Measurements from ENCODE around the gene TEAD1.

The TEAD1 gene

GRCh38 chr11:12686246-12687060, 12.2 kb downstream of the TEAD1 start:
- peak; percentile 68 for DNase-seq (ENCODE audit: low spot score)

DNA sequence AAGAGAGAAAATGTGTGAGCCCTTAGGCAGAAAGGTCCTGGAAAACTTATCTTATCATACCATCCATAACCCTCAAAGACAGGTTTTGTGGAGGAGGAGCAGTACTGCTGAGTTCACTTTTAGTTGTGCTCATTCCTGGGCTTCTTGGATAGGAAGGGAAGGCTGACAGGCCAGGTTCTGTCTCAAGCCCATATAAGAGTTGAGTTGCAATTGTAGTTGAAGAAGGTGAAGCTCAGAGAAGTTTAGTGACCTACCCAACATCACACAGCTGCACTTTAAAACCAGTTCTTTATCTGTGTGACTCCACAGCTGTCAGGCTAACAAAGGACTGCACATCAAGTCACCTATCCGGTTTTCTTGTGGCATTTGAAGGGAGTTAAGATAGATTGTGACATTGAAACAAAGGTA, 13.0 kb downstream of the TEAD1 start:
- no peak for DNase-seq (ENCODE audit: low spot score)

DNA sequence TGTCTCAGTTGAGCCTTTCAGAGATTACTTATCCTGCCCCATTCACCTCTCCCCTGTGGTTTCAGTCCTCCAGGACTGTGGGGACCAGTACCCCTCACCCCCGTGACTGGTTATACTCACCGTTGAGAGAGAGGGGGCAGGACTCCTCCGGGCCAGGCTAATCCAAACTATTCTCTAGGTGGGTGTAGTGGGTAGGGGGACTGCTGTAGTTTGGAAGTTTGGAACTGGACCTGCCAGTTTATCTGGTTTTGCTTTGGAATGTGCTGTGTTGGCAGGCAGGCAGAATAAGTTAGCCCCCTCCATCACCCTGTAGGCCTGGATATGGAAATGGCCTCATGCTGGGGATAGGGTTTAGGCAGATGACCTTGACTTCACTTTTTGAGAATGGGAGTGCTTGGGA, 13.5 kb downstream of the TEAD1 start:
- DNase-seq (ENCODE audit: low spot score), result no peak

- peak; percentile 86 for DNase-seq (ENCODE audit: low spot score)
These were observed 15.0 kb downstream of the TEAD1 start for GRCh38 chr11:12689029-12689755.

DNA sequence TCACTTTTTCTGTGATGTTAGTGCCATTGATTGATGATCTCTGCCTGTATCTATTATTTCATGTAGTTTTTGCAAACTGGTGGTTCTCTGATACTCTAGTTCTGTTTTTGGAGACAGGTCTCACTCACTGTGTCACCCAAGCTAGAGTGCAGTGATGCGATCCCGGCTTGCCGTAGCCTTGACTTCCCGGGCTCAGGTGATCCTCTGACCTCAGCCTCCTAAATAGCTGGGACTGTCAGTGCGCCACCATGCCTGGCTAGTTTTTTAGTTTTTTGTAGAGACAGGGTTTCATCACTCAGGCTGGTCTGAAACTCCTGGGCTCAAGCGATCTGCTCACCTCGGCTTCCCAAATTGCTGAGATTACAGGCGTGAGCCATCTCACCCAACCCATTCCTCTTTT, 16.4 kb downstream of the TEAD1 start:
- DNase-seq (ENCODE audit: low spot score), result no peak

- no peak for DNase-seq (ENCODE audit: low spot score)
These were observed 17.3 kb downstream of the TEAD1 start for GRCh38 chr11:12691473-12691872.

GRCh38 chr11:12692229-12693075, 18.2 kb downstream of the TEAD1 start:
- DNase-seq (ENCODE audit: low spot score), result peak; percentile 93

GRCh38 chr11:12693094-12693478, 18.9 kb downstream of the TEAD1 start:
- peak; percentile 74 for DNase-seq (ENCODE audit: low spot score)

- DNase-seq (ENCODE audit: low spot score), result peak; percentile 98
These were observed 19.4 kb downstream of the TEAD1 start for GRCh38 chr11:12693479-12694182.

DNA sequence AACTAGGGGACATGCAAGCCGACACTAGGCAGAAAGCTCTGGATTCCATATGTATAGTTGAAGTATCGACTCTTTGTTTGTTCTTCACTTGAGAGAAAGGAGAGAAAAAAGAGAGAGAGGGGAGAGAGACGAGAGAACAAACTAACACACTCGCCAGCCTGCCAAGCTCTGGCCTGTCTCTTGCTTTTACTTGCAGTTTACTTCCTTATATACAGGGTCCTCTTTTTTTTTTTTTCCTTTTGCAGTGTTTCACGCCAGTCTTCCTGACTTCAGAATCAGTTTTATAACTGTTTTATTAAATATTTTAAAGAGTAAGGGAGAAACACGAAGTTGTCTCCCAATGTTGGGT, 19.9 kb downstream of the TEAD1 start:
- peak; percentile 24 for DNase-seq (ENCODE audit: low spot score)

DNA sequence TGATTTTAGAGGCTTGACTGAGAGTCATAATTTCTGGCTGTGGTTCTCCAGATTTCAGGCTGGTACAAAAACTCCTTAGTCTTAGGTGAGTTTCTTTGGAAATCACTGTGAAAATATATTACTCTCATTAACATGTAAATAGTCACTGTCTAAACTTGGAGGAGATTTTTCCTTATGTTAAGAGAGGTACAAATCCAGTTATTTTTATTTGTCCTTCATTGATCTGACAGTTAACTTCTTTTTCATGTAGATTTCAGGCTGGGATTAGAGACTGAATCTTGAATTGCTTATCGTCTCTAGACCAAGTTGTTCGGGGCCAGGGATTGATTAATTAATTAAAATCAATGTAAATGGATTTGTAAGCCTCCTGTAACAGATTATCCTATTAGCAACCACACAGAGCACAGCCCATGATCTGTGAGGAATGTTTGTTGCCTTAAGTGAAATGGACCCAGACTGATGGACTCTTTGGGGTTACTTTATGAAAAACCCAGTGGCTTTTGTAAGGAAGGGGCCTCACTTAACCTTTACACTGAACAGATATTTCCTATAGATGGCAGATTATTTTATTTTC, 21.1 kb downstream of the TEAD1 start:
- no peak for DNase-seq (ENCODE audit: low spot score)

DNA sequence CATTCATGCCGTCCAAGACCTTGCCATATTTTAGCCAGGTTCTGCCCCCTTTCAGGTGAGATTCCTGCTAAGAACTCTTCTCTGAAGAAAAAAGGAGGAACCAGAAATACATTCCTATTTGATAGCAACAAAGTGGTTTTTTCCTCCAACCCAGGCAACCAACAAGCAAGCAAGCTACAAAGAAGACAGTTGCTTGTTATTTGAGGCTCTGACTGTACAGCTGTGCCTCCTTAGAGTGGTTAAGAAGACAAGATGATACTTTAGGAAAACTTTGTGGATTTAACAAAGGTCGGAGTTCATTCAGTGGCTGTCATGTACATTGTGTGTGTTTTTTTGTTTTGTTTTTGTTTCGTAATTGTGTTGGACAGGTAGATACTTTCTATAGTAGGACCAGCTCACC, 21.7 kb downstream of the TEAD1 start:
- DNase-seq (ENCODE audit: low spot score), result no peak

DNA sequence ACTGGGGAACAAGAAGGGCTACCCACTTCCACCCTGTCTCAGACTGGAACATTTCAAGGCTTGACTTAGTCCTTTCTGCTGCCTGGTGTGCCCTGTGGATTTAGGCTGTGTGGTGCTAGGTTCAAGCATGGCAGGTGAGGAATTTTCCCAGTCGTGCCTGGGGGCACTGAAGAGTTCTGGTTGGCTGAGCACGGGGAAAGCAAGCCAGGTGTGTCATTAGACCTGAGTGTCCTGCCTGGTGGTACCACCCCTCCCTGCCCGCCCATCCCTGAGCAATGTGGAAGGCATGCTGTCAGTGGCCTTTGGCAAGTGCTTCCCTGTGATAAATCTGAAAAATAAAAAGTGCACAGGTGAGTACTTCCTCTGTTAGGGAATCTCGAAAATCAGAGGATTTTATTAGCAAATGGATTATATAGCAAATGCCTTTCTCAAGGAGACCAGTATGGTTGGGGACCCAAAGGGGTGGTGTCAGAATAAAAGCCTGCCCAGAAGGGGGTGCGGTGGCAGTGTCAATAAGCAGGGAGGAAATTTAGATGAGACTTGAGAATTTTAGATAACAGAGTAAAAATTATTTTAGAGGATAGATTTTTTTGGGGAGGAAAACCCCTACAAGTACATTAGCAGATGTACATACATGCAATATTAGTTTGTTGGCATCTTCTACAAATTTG, 22.8 kb downstream of the TEAD1 start:
- DNase-seq (ENCODE audit: low spot score), result no peak

GRCh38 chr11:12698048-12698447, 23.8 kb downstream of the TEAD1 start:
- DNase-seq (ENCODE audit: low spot score), result no peak

- no peak for DNase-seq (ENCODE audit: low spot score)
These were observed 27.8 kb downstream of the TEAD1 start for GRCh38 chr11:12701811-12702592.

DNA sequence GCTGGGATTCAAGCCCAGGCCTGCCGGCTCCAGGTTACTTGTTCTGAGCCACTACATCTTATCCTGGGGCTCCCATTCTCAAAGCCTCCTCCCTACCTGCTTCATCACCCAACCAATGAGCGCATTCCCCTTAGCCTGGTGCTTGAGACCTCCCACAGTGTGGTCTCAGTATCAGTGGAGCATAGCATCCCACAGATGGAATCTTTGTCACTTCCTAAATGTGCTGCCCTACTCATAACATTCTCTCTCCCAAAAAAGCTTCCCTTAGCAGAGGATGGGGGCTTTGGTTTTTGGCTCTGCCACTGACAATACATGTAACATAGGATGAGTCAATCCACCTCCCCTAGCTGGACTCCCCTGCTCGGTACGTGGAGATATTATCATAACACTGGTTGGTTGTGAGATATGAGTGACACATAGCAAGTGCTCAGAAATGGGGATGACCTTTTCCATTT, 28.8 kb downstream of the TEAD1 start:
- DNase-seq (ENCODE audit: low spot score), result no peak

DNA sequence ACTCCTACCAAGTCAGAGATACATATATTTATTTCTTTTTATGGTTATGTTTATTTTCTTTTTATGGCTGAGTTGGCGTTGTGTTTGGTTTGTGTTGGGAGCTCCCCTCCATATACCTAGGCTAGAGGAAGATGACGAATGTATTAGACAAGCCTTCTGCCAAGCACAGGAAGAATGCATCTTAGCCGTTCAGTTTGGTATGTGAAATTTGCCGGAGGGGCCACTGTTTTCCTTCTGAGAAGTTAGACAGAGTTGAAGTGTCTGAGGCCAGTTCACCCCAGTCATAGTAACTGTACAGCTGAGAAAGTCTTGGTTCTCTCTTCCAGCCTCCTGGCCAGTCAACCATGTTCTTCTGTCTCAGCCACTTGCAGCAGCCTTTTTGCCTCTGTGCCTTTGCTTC, 29.8 kb downstream of the TEAD1 start:
- no peak for DNase-seq (ENCODE audit: low spot score)

DNA sequence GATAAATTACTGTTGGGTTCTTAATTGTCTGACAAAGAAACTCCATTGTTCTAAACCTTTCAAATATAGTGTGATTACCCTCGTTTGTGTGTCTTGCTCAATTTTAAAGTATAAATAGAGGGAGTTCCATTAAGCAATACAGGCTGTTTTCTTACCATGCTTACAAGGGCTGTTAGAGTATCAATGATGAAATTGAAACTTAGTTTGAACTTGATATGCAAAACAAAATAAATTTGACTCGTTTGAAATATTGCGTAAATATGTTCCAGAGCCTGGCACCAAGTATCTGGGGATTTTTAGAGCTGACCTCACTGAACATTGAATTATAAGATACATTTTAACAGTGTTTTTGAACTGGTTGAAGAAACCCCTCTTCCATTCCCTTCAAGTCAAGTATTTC, 31.7 kb downstream of the TEAD1 start:
- no peak for DNase-seq (ENCODE audit: low spot score)

DNA sequence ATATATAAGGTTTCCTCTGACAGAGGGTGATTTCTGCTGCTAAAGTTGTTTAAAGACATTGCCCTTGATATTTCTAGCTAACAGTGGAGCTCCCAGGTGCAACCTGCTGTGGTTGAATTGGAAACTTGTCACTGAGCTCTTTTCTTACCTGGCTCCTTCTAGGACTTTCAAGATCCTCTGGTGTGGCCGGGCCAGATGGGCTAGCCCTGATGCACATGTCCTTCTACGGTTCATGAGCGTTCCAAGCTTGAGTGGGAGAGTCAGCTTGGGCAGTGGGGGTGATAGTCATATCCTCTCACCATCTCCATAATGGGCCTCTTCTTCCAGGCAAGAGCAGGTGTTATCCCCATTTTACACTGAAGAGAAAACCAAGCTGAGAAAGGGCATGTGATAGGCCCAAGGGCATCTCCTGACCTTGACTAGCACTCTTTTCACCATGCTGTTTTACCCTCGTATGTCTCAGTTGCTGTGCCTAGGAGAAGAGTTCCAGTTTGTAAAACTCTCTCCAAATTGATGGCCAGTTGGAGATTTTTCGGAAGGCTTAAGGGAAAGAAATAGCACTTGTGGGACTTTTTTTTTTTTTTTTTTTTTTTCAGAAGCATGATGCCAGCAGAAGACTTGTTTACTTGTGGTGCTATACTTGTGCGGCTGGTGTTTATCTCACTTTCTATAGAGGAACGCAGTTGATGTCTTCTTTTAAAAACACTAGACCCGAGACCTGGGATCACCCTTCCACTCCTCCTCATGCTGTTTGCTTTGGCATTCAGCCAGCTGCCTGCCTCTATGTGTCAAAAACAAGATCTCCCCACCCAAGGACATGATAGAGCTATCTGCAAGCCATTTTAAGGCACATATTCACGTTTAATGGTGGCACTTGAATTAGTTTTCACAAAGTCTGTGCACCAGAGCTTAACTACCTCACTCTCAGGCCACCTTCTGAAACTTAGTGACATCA, 32.6 kb downstream of the TEAD1 start:
- no peak for DNase-seq (ENCODE audit: low spot score)

Measured in RKO (cell line).